ENCODE data around the gene FBL. TPM values are rescaled to one million over a fixed set of nuclear protein-coding genes. Genes with fewer than 3 reads are reported as not detected.
A peak's percentile ranks its signal among the peaks of the same experiment; 100 is the strongest.

FBL gene
- total RNA-seq, 1 experiment from 2014 or later: 437 TPM

DNA sequence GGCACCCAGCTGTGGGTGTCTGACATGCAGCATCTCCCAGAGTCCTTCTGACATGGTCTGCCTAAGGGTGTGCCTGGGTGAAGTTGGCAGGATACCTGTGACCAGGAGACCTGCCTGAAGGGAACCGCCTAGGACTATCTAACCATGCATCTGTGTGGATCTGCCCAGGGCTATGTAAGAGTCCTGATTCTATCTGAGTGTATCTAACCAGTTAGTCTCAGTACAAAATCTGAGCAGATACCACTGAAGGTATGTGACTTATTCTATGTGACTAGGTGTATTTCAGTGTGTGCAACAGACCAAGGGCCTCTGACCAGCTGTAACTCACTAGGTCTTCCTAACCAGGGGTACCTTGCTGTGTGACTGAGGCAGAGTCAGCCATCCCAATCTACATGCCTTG, 28.2 kb upstream of the FBL start:
- ChIA-PET POLR2A (ENCODE audit: unreplicated experiment) (no interaction called here), CTCF (no interaction called here)
- BruUV-seq (replicated peaks): no TSS peak
- Histone ChIP-seq H2AFZ (no peak overlapping the region), H3K9me3 (ENCODE audit: insufficient read depth, low read depth) (no peaks in the 10 kb centered on the region), H3K36me3 (ENCODE audit: low read depth) (no peaks in the 10 kb centered on the region), H3K4me2 (no peak overlapping the region), H3K79me2 (ENCODE audit: low read depth) (no peaks in the 10 kb centered on the region), H3K9me2 (ENCODE audit: insufficient read depth) (no peaks in the 10 kb centered on the region), H3K4me1 (replicated peaks; ENCODE audit: insufficient read depth) (no peaks in the 10 kb centered on the region), H3K27me3 (ENCODE audit: insufficient read depth, low read depth) (0 out of 2 replicates have a peak, but pooled peaks cover 5% of the 10 kb centered on the region), H3K27ac (no peak overlapping the region), H4K20me1 (ENCODE audit: insufficient read depth) (no peaks in the 10 kb centered on the region), H3K4me3 (no peak overlapping the region), H3F3A (ENCODE audit: insufficient read depth, low read depth) (no peaks in the 10 kb centered on the region)
- DNase-seq: peak in 1 of 2 experiments; percentile 11
- TF ChIP-seq CTCF (conservative IDR thresholded peaks at IDR 0.05) (no peak), EZH2 (IDR thresholded peaks at IDR 0.05; ENCODE audit: low read depth) (no peak)
- intact Hi-C loops (cut with micrococcal nuclease; ENCODE audit: unreplicated experiment): no loop called here

DNA sequence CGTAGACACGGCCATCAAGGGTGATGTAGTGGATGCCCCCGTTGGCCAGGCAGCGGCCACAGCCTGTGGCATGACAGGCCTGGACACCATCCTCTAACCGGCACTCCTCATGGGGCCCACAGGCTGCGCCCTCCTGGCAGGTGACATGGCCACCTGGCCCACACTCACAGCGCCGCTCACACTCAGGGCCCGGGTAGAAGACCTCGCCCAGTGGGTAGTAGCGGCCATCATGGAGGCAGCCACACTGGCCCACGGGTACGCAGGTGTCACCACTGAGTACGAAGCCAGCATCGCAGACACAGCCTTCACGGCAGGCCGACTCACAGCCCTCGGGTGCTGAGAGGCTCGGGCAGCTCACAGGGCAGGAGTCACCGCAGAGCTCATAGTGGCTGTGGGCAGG, 27.2 kb upstream of the FBL start:
- no peaks in the 10 kb centered on the region for H3K4me1 ChIP-seq (replicated peaks; ENCODE audit: insufficient read depth)
- intact Hi-C loops (cut with micrococcal nuclease; ENCODE audit: unreplicated experiment): no loop called here
- H3K9me2 ChIP-seq (ENCODE audit: insufficient read depth): no peaks in the 10 kb centered on the region
- TF ChIP-seq EZH2 (IDR thresholded peaks at IDR 0.05; ENCODE audit: low read depth): no peak
- no peak for TF ChIP-seq CTCF (conservative IDR thresholded peaks at IDR 0.05)
- no peaks in the 10 kb centered on the region for H3F3A ChIP-seq (ENCODE audit: insufficient read depth, low read depth)
- H2AFZ ChIP-seq: no peak overlapping the region
- H3K27ac ChIP-seq: no peak overlapping the region
- no peak for DNase-seq
- H3K9me3 ChIP-seq (ENCODE audit: insufficient read depth, low read depth): no peaks in the 10 kb centered on the region
- BruUV-seq (replicated peaks): no TSS peak
- CTCF ChIA-PET: no interaction called here
- H4K20me1 ChIP-seq (ENCODE audit: insufficient read depth): no peaks in the 10 kb centered on the region
- POLR2A ChIA-PET (ENCODE audit: unreplicated experiment): no interaction called here
- 0 out of 2 replicates have a peak, but pooled peaks cover under 1% of the 10 kb centered on the region for H3K27me3 ChIP-seq (ENCODE audit: insufficient read depth, low read depth)
- no peak overlapping the region for H3K4me2 ChIP-seq
- H3K79me2 ChIP-seq (ENCODE audit: low read depth): no peaks in the 10 kb centered on the region
- H3K4me3 ChIP-seq: no peak overlapping the region
- no peaks in the 10 kb centered on the region for H3K36me3 ChIP-seq (ENCODE audit: low read depth)

GRCh38 chr19:39871886-39872866, 26.0 kb upstream of the FBL start:
- Histone ChIP-seq H3K9me2 (ENCODE audit: insufficient read depth) (no peaks in the 10 kb centered on the region), H2AFZ (no peak overlapping the region), H3K4me2 (no peak overlapping the region), H3K4me1 (replicated peaks; ENCODE audit: insufficient read depth) (no peaks in the 10 kb centered on the region), H3K79me2 (ENCODE audit: low read depth) (no peaks in the 10 kb centered on the region), H3K36me3 (ENCODE audit: low read depth) (no peaks in the 10 kb centered on the region), H3F3A (ENCODE audit: insufficient read depth, low read depth) (no peaks in the 10 kb centered on the region), H3K27ac (no peak overlapping the region), H4K20me1 (ENCODE audit: insufficient read depth) (no peaks in the 10 kb centered on the region), H3K9me3 (ENCODE audit: insufficient read depth, low read depth) (no peaks in the 10 kb centered on the region), H3K27me3 (ENCODE audit: insufficient read depth, low read depth) (no peaks in the 10 kb centered on the region), H3K4me3 (no peak overlapping the region)
- intact Hi-C loops (cut with micrococcal nuclease; ENCODE audit: unreplicated experiment): no loop called here
- ChIA-PET CTCF (no interaction called here), POLR2A (ENCODE audit: unreplicated experiment) (no interaction called here)
- no peak for DNase-seq
- no TSS peak for BruUV-seq (replicated peaks)
- TF ChIP-seq EZH2 (IDR thresholded peaks at IDR 0.05; ENCODE audit: low read depth) (no peak), CTCF (conservative IDR thresholded peaks at IDR 0.05) (no peak)

Measured in PC-9 (cell line).